Trophoblast cell (in vitro differentiated cells and primary cell): ENCODE results near the gene CHCHD10.
A peak's percentile ranks its signal among the peaks of the same experiment; 100 is the strongest.

Source experiments
- DNase-seq, 2 donors: peaks; one replicate each; pipeline ENCODE4 v3.0.0-alpha.2; 2016
- H2AFZ ChIP-seq: 2 replicates; pipeline ENCODE4 v1.6.1; 2013; ENCODE audit warnings: low read length, moderate library complexity, mild to moderate bottlenecking; ENCODE audit not compliant: insufficient read depth, poor library complexity
- H2AK5ac ChIP-seq: 2 replicates; pipeline ENCODE4 v1.6.1; 2013; ENCODE audit warnings: mild to moderate bottlenecking, low read length
- H2BK120ac ChIP-seq: 2 replicates; pipeline ENCODE4 v1.6.1; 2013; ENCODE audit warnings: low read length, mild to moderate bottlenecking, moderate library complexity; ENCODE audit not compliant: insufficient read depth, poor library complexity
- H2BK12ac ChIP-seq: 2 replicates; pipeline ENCODE4 v1.6.1; 2013; ENCODE audit warnings: mild to moderate bottlenecking, low read length, moderate library complexity
- H2BK5ac ChIP-seq: 2 replicates; pipeline ENCODE4 v1.6.1; 2013; ENCODE audit warnings: low read length, low read depth, moderate library complexity, mild to moderate bottlenecking; ENCODE audit not compliant: poor library complexity
- H3K14ac ChIP-seq: 2 replicates; pipeline ENCODE4 v1.6.1; 2013; ENCODE audit warnings: mild to moderate bottlenecking, low read length
- H3K18ac ChIP-seq: 2 replicates; pipeline ENCODE4 v1.6.1; 2013; ENCODE audit warnings: mild to moderate bottlenecking, low read length
- H3K23ac ChIP-seq: 2 replicates; pipeline ENCODE4 v1.6.1; 2013; ENCODE audit warnings: low read length
- H3K27ac ChIP-seq: 2 replicates; pipeline ENCODE4 v1.5.1; 2013; ENCODE audit warnings: low read depth, mild to moderate bottlenecking, inconsistent platforms, low read length, moderate library complexity
- H3K27me3 ChIP-seq: 2 replicates; pipeline ENCODE4 v1.6.1; 2013; ENCODE audit warnings: inconsistent platforms, mild to moderate bottlenecking, low read length, moderate library complexity; ENCODE audit not compliant: insufficient read depth
- H3K36me3 ChIP-seq, 2 experiments: 1 replicate in 1 of 2; 2 replicates in 1 of 2; pipeline ENCODE4 v1.6.1; 2013; ENCODE audit warnings: low read length in 2 of 2, mild to moderate bottlenecking in 2 of 2, moderate library complexity in 1 of 2; ENCODE audit not compliant: insufficient read depth in 2 of 2, control insufficient read depth in 1 of 2
- H3K4ac ChIP-seq: 2 replicates; pipeline ENCODE4 v1.6.1; 2013; ENCODE audit warnings: low read depth, mild to moderate bottlenecking, low read length, moderate library complexity
- H3K4me1 ChIP-seq, 2 experiments: 1 replicate in 1 of 2; 2 replicates in 1 of 2; pipeline ENCODE4 v1.6.1; 2013; ENCODE audit warnings: low read length in 2 of 2, mild to moderate bottlenecking in 2 of 2, moderate library complexity in 1 of 2; ENCODE audit not compliant: insufficient read depth in 2 of 2, control insufficient read depth in 1 of 2
- H3K4me2 ChIP-seq: 2 replicates; pipeline ENCODE4 v1.6.1; 2013; ENCODE audit warnings: inconsistent platforms, mild to moderate bottlenecking, low read length, moderate library complexity
- H3K4me3 ChIP-seq: 2 replicates; pipeline ENCODE4 v1.5.1; 2013; ENCODE audit warnings: mild to moderate bottlenecking, low read depth, low read length, inconsistent platforms
- H3K79me1 ChIP-seq: one replicate; pipeline ENCODE4 v1.6.1; 2013; ENCODE audit warnings: low read length
- H3K79me2 ChIP-seq: 2 replicates; pipeline ENCODE4 v1.6.1; 2013; ENCODE audit warnings: low read length, mild to moderate bottlenecking; ENCODE audit not compliant: control insufficient read depth, insufficient read depth, poor library complexity
- H3K9ac ChIP-seq: 2 replicates; pipeline ENCODE4 v1.6.1; 2013; ENCODE audit warnings: mild to moderate bottlenecking, low read length
- H3K9me3 ChIP-seq: 2 replicates; pipeline ENCODE4 v1.6.1; 2013; ENCODE audit warnings: low read depth, mild to moderate bottlenecking, control low read depth, inconsistent platforms, low read length; ENCODE audit not compliant: insufficient read depth
- H4K12ac ChIP-seq: 2 replicates; pipeline ENCODE4 v1.6.1; 2013; ENCODE audit warnings: low read depth, mild to moderate bottlenecking, low read length, moderate library complexity
- H4K8ac ChIP-seq: 2 replicates; pipeline ENCODE4 v1.6.1; 2013; ENCODE audit warnings: low read depth, mild to moderate bottlenecking, low read length, moderate library complexity
- H4K91ac ChIP-seq: one replicate; pipeline ENCODE4 v1.6.1; 2013; ENCODE audit warnings: low read depth, mild to moderate bottlenecking, low read length, moderate library complexity
- WGBS: extraction: QIAGEN DNeasy Blood & Tissue Kit; methylation state at CpG from one replicate; pipeline ENCODE4 v1.1.7; 2013; ENCODE audit warnings: missing lambda C conversion rate; ENCODE audit not compliant: insufficient read length, insufficient coverage; ENCODE audit errors: extremely low coverage; 5-methylcytosine and 5-hydroxymethylcytosine counted together

Gene CHCHD10

DNA sequence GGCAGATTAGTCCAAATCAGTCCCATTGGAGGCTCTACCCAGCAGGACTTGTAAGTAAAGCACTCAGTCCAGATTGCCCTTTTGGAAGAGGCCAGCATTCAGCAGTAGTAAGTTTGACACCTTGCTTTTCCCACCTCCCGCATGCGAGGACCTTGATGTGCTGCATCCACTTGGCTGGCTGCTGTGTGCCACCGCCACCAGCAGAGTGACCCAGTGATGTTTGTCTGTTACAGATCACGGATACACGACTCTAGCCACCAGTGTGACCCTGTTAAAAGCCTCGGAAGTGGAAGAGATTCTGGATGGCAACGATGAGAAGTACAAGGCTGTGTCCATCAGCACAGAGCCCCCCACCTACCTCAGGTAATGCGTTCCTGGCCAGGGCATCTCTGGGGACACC lies 25.6 kb upstream of the CHCHD10 start:
- Histone ChIP-seq H3K9ac (peak overlapping the region; percentile 3), H3K18ac (no peak overlapping the region), H2BK5ac (no peak overlapping the region), H3K36me3 (peaks cover 50 to 54% of the 10 kb centered on the region in 2 experiments), H2AFZ (no peak overlapping the region), H3K4me1 (no peaks in the 10 kb centered on the region), H3K27ac (no peak overlapping the region), H3K23ac (no peak overlapping the region), H3K4me2 (no peak overlapping the region), H4K91ac (no peak overlapping the region), H3K9me3 (no peaks in the 10 kb centered on the region), H3K4ac (no peak overlapping the region), H4K12ac (no peak overlapping the region), H3K79me2 (no peaks in the 10 kb centered on the region), H4K8ac (no peak overlapping the region), H3K4me3 (peak overlapping the region; percentile 20), H2AK5ac (no peak overlapping the region), H3K27me3 (no peaks in the 10 kb centered on the region), H2BK120ac (no peak overlapping the region), H2BK12ac (no peak overlapping the region), H3K14ac (no peak overlapping the region), H3K79me1 (no peaks in the 10 kb centered on the region)
- DNase-seq: peak in 1 of 2 donors; percentile 45
- no CpG with 5 or more reads among the region's 8 CpGs for WGBS

DNA sequence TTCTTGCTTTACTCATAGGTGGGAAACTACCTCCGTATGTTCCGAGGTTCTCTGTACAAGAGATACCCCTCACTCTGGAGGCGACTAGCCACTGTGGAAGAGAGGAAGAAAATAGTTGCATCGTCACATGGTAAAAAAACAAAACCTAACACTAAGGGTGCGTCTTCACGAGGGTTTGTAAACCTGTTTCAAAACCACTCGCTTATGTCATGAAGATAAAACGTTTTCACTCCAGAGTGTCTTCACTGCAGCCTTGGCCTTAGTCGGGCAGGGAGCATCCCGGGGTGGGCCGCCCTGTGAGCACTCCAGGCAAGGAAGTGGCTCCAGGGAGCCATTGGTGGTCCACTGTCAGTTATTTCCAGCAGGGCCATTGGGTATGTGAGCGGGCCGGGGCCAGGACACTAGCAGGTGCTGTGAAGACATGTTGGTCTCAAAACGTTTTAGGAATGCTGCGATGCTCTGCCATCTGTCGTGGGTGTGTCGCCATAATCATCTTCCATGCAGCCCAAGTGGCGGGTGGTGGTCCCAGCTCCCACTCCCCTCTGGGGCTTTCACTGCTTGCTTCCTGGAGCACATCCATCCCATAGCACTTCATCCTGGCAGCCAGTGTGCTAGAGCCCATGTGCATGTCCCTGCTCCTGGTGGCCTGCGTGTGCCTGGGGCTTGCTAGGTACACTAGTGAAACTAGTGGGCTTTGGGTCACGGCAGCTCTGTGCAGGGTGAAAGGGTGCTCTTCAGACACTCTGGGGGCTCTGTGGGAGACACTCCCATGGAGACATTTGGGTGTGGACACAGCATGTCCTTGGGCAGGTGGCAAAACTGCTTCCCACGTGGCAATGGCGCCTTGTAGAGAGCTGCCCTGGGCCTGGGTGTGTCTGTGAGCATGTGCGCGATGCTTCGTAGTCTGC lies 24.2 kb upstream of the CHCHD10 start:
- H2BK120ac ChIP-seq: no peak overlapping the region
- H4K12ac ChIP-seq: no peak overlapping the region
- no CpG with 5 or more reads among the region's 25 CpGs for WGBS
- peak overlapping the region; percentile 1 for H3K18ac ChIP-seq
- no peaks in the 10 kb centered on the region for H3K27me3 ChIP-seq
- H3K9ac ChIP-seq: no peak overlapping the region
- H3K79me1 ChIP-seq: peaks cover 4% of the 10 kb centered on the region
- H2BK5ac ChIP-seq: no peak overlapping the region
- no peak overlapping the region for H3K4me2 ChIP-seq
- peaks cover 7% of the 10 kb centered on the region for H3K79me2 ChIP-seq
- H4K91ac ChIP-seq: no peak overlapping the region
- DNase-seq: no peak
- peak overlapping the region; percentile 53 for H3K4ac ChIP-seq
- peaks cover 44 to 46% of the 10 kb centered on the region in 2 experiments for H3K36me3 ChIP-seq
- H2AK5ac ChIP-seq: no peak overlapping the region
- H2AFZ ChIP-seq: no peak overlapping the region
- no peak overlapping the region for H4K8ac ChIP-seq
- no peak overlapping the region for H3K14ac ChIP-seq
- H2BK12ac ChIP-seq: no peak overlapping the region
- H3K23ac ChIP-seq: no peak overlapping the region
- H3K4me1 ChIP-seq: no peaks in the 10 kb centered on the region
- no peak overlapping the region for H3K4me3 ChIP-seq
- H3K9me3 ChIP-seq: no peaks in the 10 kb centered on the region
- no peak overlapping the region for H3K27ac ChIP-seq

DNA sequence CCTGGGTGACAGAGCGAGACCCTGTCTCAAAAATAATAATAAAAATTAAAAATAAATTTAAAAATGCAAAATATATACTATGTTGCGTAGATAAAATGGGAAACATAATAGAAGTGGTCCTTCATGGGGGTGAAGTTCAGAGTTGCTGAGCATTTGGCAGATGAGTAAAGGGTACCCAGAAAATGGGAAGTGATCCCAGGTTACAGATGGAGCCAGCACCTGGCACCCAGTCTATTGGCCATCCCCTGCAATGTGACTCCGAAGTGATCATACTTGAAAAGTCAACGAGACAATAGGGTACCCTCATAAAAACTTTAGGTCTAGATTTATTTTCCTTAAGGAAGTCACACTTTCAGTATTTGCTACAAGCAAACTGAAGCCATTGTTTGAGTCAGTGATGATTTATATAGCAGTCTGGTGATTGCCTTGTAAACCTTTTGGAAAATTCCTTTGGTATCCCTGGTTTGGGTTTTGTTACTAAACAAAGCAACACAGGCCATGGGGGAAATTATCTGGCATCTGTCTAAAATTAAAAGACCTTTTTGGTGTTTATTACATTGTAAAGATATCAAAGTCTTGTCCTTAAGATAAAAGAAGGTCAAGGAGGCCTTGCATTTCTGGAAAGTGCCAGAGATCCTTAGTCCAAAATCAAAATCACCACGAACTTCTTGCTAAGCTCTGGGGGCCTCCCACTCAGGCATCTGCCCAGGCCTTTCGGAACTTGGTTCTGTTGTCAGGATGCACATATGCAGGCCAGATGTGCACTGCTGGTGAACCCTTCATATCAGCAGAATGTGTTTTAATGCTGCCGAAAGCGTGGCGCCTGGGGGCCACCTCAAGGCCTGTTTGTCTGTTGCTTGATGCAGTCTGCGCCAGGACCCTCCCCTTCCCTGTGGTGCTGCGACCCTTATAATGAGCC lies 23.3 kb upstream of the CHCHD10 start:
- H3K9ac ChIP-seq: no peak overlapping the region
- no peak overlapping the region for H3K27ac ChIP-seq
- no peaks in the 10 kb centered on the region for H3K27me3 ChIP-seq
- H3K14ac ChIP-seq: no peak overlapping the region
- no peak overlapping the region for H2AFZ ChIP-seq
- H3K36me3 ChIP-seq: peaks cover 39 to 40% of the 10 kb centered on the region in 2 experiments
- peak overlapping the region; percentile 53 for H3K4ac ChIP-seq
- whole genome bisulfite sequencing: no CpG with 5 or more reads among the region's 11 CpGs
- peak overlapping the region; percentile 1 for H3K18ac ChIP-seq
- no peak overlapping the region for H2BK12ac ChIP-seq
- H3K4me3 ChIP-seq: no peak overlapping the region
- H4K8ac ChIP-seq: no peak overlapping the region
- no peak overlapping the region for H4K91ac ChIP-seq
- H3K4me1 ChIP-seq: peaks cover 5% of the 10 kb centered on the region in 2 experiments
- no peak overlapping the region for H3K4me2 ChIP-seq
- no peak overlapping the region for H4K12ac ChIP-seq
- no peak overlapping the region for H3K23ac ChIP-seq
- peaks cover 12% of the 10 kb centered on the region for H3K79me1 ChIP-seq
- no peaks in the 10 kb centered on the region for H3K9me3 ChIP-seq
- no peak overlapping the region for H2BK5ac ChIP-seq
- H2AK5ac ChIP-seq: no peak overlapping the region
- DNase-seq: no peak
- H3K79me2 ChIP-seq: peaks cover 11% of the 10 kb centered on the region
- H2BK120ac ChIP-seq: no peak overlapping the region

DNA sequence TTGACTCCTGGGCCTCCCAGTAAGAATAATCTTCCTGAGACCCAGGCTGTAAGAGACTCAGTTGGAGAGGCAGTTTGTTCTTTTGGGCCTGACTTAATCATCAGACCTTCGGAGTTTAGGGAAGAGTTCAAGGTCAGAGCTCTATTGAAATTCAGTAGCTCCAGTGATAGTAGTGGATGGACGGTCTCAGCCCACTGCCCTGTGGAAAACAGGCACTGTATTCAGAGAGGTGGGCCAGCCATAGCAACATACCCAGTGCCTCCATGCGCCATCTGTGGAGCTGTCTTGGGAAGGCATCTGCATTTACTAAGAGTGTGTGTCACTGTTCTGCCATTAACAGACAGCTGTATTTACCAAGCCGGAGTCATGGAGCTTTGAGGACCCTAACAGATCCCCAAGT lies 21.9 kb upstream of the CHCHD10 start:
- Histone ChIP-seq H3K4ac (peak overlapping the region; percentile 42), H4K12ac (no peak overlapping the region), H2AK5ac (no peak overlapping the region), H3K79me2 (peaks cover 11% of the 10 kb centered on the region), H3K14ac (no peak overlapping the region), H3K27ac (no peak overlapping the region), H4K8ac (no peak overlapping the region), H3K79me1 (peaks cover 12% of the 10 kb centered on the region), H2BK5ac (no peak overlapping the region), H2BK12ac (no peak overlapping the region), H4K91ac (no peak overlapping the region), H3K4me3 (no peak overlapping the region), H3K18ac (no peak overlapping the region), H3K4me1 (peaks cover 5% of the 10 kb centered on the region in 2 experiments), H3K4me2 (no peak overlapping the region), H3K23ac (no peak overlapping the region), H3K27me3 (no peaks in the 10 kb centered on the region), H2BK120ac (no peak overlapping the region), H3K9ac (no peak overlapping the region), H3K9me3 (no peaks in the 10 kb centered on the region), H2AFZ (no peak overlapping the region), H3K36me3 (peaks cover 29 to 32% of the 10 kb centered on the region in 2 experiments)
- no CpG with 5 or more reads among the region's 4 CpGs for WGBS
- no peak for DNase-seq
